ENCODE results near the gene DNAAF9. TPM values are rescaled to one million over a fixed set of nuclear protein-coding genes. Genes with fewer than 3 reads are reported as not detected.

Gene DNAAF9
- total and polyA plus RNA-seq, 2 donors (not counting 3 experiments of a cell fraction or from before 2014, with no cell fraction given) = 7.6 to 20.9 TPM

DNA sequence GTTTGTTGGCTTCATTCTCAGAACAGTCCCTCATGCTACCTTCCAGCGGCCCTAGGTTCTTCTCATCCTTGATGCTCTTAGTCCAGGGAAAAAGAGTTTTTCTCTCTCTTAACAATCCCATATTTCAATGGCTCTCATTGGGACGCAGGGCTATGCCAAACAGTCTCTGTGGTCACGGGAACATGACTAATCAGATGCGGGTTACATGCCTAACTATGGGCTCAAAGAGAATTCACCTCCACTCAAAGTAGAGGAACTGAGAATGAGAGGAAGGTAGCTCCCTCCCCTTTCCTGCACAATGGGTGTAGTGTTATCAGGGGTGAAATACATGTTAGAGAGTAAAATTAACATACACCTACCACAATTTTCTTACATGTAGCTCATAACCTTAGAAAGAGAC lies 45.2 kb upstream of the DNAAF9 start:
- dilution Hi-C loops (cut with MboI; ENCODE audit: extremely low pct_ligation_motif_present, low sequenced_read_pairs) (no loop called here), intact Hi-C loops (cut with micrococcal nuclease) (no loop called here)
- Histone ChIP-seq H3K27ac (ENCODE audit: insufficient read depth, low read depth, low read length) (no peak overlapping the region), H3K4me3 (replicated peaks in 1 of 3; ENCODE audit: insufficient read depth in 1 of 3, low read depth in 1 of 3, low read length in 3 of 3) (no peak overlapping the region), H3K4me1 (ENCODE audit: control insufficient read depth, extremely low read depth, insufficient read depth, low read length) (no peaks in the 10 kb centered on the region), H3K9me3 (replicated peaks; ENCODE audit: control insufficient read depth, insufficient read depth, low read length) (no peaks in the 10 kb centered on the region), H3K9ac (replicated peaks; ENCODE audit: extremely low read depth, insufficient read depth, low read length) (no peak overlapping the region), H3K9me1 (replicated peaks; ENCODE audit: control insufficient read depth, extremely low read depth, insufficient read depth, low read length) (no peaks in the 10 kb centered on the region), H3K4me2 (ENCODE audit: insufficient read depth, low read length) (no peak overlapping the region), H4K20me1 (replicated peaks; ENCODE audit: control insufficient read depth, extremely low read depth, insufficient read depth, low read length) (no peaks in the 10 kb centered on the region), H3K36me3 (ENCODE audit: control insufficient read depth in 2 of 2, extremely low read depth in 1 of 2, insufficient read depth in 2 of 2, low read length in 2 of 2) (no peaks in the 10 kb centered on the region), H3K79me2 (ENCODE audit: control insufficient read depth, insufficient read depth, low read length) (no peaks in the 10 kb centered on the region), H3K27me3 (ENCODE audit: control insufficient read depth in 2 of 2, insufficient read depth in 2 of 2, low read length in 2 of 2) (peaks cover 13 to 17% of the 10 kb centered on the region in 2 experiments), H2AFZ (ENCODE audit: low read depth, low read length) (no peak overlapping the region)
- FAIRE-seq (no peak), DNase-seq (ENCODE audit: low read depth, low spot score) (no peak)
- BruUV-seq (replicated peaks) = no TSS peak
- POLR2A ChIA-PET = no interaction called here
- TF ChIP-seq MYC (IDR thresholded peaks at IDR 0.05; ENCODE audit: low read depth, low read length) (no peak), GATA2 (IDR thresholded peaks at IDR 0.05; ENCODE audit: insufficient read depth, insufficient read length, low read depth, low read length) (no peak), POLR2AphosphoS5 (IDR thresholded peaks at IDR 0.05; ENCODE audit: insufficient read depth, low read depth, low read length) (no peak), POLR2A (IDR thresholded peaks at IDR 0.05; ENCODE audit: low read depth, low read length) (no peak), JUN (IDR thresholded peaks at IDR 0.05; ENCODE audit: borderline replicate concordance, insufficient read depth, insufficient read length, low read depth) (no peak)
- CTCF ChIA-PET = no interaction called here

DNA sequence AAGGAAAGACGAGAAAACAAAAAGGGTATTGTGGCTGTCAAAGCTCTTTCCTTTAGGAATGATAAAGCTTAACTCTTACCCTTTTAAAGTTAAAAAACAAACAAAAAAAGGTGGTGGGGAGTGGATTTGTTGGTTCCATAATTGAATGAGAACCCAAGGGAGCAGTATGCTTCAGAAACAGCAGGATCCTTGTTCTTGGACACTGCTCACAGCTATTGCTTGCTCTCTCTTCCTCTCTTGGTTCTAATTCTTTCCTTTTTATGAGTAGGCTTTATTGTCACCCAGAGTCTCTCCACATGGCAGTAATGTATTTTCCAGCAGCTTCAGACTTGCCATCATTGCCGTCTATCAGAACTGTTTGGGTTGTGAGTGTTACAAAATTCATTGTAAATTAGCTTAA lies 44.7 kb upstream of the DNAAF9 start:
- Histone ChIP-seq H3K36me3 (ENCODE audit: control insufficient read depth in 2 of 2, extremely low read depth in 1 of 2, insufficient read depth in 2 of 2, low read length in 2 of 2) (no peaks in the 10 kb centered on the region), H3K9me3 (replicated peaks; ENCODE audit: control insufficient read depth, insufficient read depth, low read length) (no peaks in the 10 kb centered on the region), H2AFZ (ENCODE audit: low read depth, low read length) (no peak overlapping the region), H3K27ac (ENCODE audit: insufficient read depth, low read depth, low read length) (no peak overlapping the region), H3K9me1 (replicated peaks; ENCODE audit: control insufficient read depth, extremely low read depth, insufficient read depth, low read length) (no peaks in the 10 kb centered on the region), H3K4me3 (replicated peaks in 1 of 3; ENCODE audit: insufficient read depth in 1 of 3, low read depth in 1 of 3, low read length in 3 of 3) (no peak overlapping the region), H3K4me1 (ENCODE audit: control insufficient read depth, extremely low read depth, insufficient read depth, low read length) (no peaks in the 10 kb centered on the region), H3K27me3 (ENCODE audit: control insufficient read depth in 2 of 2, insufficient read depth in 2 of 2, low read length in 2 of 2) (peaks cover 13 to 17% of the 10 kb centered on the region in 2 experiments), H3K79me2 (ENCODE audit: control insufficient read depth, insufficient read depth, low read length) (no peaks in the 10 kb centered on the region), H3K4me2 (ENCODE audit: insufficient read depth, low read length) (no peak overlapping the region), H4K20me1 (replicated peaks; ENCODE audit: control insufficient read depth, extremely low read depth, insufficient read depth, low read length) (no peaks in the 10 kb centered on the region), H3K9ac (replicated peaks; ENCODE audit: extremely low read depth, insufficient read depth, low read length) (no peak overlapping the region)
- DNase-seq (ENCODE audit: low read depth, low spot score) (no peak), FAIRE-seq (no peak)
- ChIA-PET POLR2A (no interaction called here), CTCF (interaction anchor here (2.1 kb wide), 1 partner anchor 111 kb away, joined by 5 read pairs; no protein-coding TSS in a partner anchor)
- intact Hi-C loops (cut with micrococcal nuclease) (no loop called here), dilution Hi-C loops (cut with MboI; ENCODE audit: extremely low pct_ligation_motif_present, low sequenced_read_pairs) (no loop called here)
- no TSS peak for BruUV-seq (replicated peaks)
- no peak for TF ChIP-seq EZH2 (IDR thresholded peaks at IDR 0.05; ENCODE audit: borderline replicate concordance, low read depth, low read length, severe bottlenecking)
- TF ChIP-seq FOS (IDR thresholded peaks at IDR 0.05; ENCODE audit: borderline replicate concordance, insufficient read depth, low read length) = no peak
- TF ChIP-seq, protein P1, sequence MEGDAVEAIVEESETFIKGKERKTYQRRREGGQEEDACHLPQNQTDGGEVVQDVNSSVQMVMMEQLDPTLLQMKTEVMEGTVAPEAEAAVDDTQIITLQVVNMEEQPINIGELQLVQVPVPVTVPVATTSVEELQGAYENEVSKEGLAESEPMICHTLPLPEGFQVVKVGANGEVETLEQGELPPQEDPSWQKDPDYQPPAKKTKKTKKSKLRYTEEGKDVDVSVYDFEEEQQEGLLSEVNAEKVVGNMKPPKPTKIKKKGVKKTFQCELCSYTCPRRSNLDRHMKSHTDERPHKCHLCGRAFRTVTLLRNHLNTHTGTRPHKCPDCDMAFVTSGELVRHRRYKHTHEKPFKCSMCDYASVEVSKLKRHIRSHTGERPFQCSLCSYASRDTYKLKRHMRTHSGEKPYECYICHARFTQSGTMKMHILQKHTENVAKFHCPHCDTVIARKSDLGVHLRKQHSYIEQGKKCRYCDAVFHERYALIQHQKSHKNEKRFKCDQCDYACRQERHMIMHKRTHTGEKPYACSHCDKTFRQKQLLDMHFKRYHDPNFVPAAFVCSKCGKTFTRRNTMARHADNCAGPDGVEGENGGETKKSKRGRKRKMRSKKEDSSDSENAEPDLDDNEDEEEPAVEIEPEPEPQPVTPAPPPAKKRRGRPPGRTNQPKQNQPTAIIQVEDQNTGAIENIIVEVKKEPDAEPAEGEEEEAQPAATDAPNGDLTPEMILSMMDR (IDR thresholded peaks at IDR 0.05; ENCODE audit: extremely low read depth in 1 of 2, insufficient read depth in 1 of 2, low read depth in 1 of 2, low read length in 2 of 2) = no peak
- TF ChIP-seq JUN (IDR thresholded peaks at IDR 0.05; ENCODE audit: borderline replicate concordance, insufficient read depth, insufficient read length, low read depth) = no peak
- TF ChIP-seq GATA2 (IDR thresholded peaks at IDR 0.05; ENCODE audit: insufficient read depth, insufficient read length, low read depth, low read length) = no peak
- no peak for TF ChIP-seq MYC (IDR thresholded peaks at IDR 0.05; ENCODE audit: low read depth, low read length)
- TF ChIP-seq POLR2A (IDR thresholded peaks at IDR 0.05; ENCODE audit: low read depth, low read length) = no peak
- TF ChIP-seq POLR2AphosphoS5 (IDR thresholded peaks at IDR 0.05; ENCODE audit: insufficient read depth, low read depth, low read length) = no peak
- TF ChIP-seq, protein P2, sequence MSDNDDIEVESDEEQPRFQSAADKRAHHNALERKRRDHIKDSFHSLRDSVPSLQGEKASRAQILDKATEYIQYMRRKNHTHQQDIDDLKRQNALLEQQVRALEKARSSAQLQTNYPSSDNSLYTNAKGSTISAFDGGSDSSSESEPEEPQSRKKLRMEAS (IDR thresholded peaks at IDR 0.05; ENCODE audit: insufficient read depth, insufficient read length) = no peak

Measured in endothelial cell of umbilical vein (primary cell).